GM21528 (cell line): Measurements from ENCODE around the gene LRRN1.
"Not testable (repeated sequence)": the region's sequence is repeated elsewhere in the genome, so short reads cannot be mapped to it uniquely, and the experiment has no call there.

Source experiments
- ATAC-seq: cut with Tn5 transposase; IDR thresholded peaks from one replicate; pipeline ENCODE4 v1.9.1; 2021; ENCODE audit warnings: mild to moderate bottlenecking, moderate library complexity; ENCODE audit not compliant: unreplicated experiment, low FRiP score

The LRRN1 gene

GRCh38 chr3:3806092-3806491, 6.9 kb downstream of the LRRN1 start:
- no peak for ATAC-seq

- ATAC-seq: no peak
Measured at GRCh38 chr3:3806856-3807255, 7.6 kb downstream of the LRRN1 start.

DNA sequence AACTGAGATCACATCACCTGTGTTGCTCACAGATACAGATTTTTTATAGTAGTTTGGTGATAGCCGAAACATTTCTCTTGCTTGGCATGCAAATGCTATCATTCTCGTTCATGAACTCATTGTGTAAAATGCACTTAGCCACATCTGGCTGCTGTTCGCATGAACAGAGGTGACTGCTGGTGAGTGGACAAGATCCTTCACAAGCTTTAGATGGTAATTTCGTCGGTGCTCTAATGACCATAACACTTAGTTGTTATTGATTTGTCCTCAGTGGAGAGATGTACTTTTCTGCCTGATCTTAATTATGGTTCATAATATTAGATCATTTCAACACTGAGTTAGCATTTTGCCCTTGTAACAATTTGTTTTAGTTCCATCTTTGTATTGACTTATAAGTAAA, 13.8 kb downstream of the LRRN1 start:
- no peak for ATAC-seq

DNA sequence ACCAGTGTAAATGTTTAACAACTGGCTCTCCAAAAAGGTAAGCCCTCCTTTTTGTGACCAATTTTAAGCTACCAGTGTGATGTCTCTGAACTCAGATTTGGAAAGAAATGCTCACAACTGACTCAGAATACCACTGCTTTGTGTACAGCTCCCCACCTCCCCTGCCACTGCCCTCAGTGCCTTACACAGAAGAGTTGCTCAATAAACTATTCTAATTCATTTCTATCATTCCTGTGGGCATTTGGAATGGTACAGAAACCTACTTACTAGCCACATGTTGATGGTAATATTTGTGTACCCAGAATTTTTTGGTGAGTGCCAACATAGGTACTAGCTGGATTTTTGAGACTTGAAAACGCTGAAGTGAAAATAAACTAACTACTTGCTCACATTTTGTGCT, 16.0 kb downstream of the LRRN1 start:
- no peak for ATAC-seq

DNA sequence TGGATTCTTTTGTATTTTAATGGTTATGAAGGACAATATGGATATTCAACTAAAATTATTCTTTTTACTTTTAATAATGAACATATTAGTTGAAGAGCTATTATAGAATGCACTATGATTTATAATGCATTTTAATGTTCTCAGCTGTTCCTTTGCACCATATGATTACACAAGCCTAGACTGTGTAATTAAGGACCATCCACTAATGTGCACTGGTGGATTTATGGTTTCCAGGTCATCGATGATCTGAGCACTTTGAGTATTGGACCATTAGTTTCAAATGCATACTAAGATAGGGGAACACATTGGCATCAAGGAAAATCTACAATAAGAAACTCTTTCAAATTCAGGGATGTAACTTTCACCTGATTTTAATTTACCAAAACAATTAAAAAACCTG, 16.8 kb downstream of the LRRN1 start:
- no peak for ATAC-seq

- no peak for ATAC-seq
Measured at GRCh38 chr3:3817865-3818264, 18.6 kb downstream of the LRRN1 start.

- no peak for ATAC-seq
Measured at GRCh38 chr3:3821777-3822176, 22.5 kb downstream of the LRRN1 start.

- ATAC-seq: no peak
Measured at GRCh38 chr3:3825035-3825434, 25.8 kb downstream of the LRRN1 start.

DNA sequence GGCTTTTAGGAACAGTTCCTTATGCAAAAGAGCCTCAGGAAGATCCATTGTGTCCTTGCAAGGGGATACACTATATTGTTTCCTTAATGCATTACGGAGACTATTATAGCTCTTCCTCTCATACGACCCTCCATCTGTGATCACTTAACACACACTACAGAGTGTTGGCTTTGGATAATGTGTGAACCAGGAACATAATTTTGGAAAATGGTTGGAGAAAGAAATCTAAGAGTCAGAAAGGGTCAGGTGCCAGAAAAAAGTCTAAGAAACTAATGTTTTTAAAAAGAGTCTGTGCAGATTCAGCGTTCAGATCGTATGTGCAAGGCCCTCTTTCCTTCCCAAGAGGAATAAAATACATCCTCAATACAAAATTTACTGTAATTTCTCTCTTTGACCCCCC, 27.3 kb downstream of the LRRN1 start:
- ATAC-seq: no peak

DNA sequence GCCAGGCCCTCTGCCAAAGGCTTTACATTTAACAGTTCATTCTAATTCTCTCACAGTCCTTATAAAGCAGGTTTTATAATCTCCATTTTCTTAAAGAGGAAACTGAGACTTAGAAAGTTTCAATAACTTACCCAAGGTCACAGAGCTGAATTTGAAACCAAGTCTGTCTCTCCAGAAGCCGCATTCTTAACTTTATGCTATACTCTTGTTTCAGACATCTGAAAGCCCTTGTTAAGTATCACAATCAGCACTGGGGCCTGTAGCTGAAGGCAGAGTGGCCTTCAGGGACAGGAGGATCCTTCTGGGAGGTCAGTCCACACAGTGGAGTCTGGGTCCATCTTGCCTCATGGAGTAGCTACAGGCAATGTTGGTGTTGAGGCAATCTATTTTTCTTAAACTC, 27.9 kb downstream of the LRRN1 start:
- ATAC-seq: no peak

- ATAC-seq: not testable (repeated sequence)
Measured at GRCh38 chr3:3828417-3828816, 29.2 kb downstream of the LRRN1 start.

- ATAC-seq: no peak
Measured at GRCh38 chr3:3836845-3837244, 37.6 kb downstream of the LRRN1 start.

DNA sequence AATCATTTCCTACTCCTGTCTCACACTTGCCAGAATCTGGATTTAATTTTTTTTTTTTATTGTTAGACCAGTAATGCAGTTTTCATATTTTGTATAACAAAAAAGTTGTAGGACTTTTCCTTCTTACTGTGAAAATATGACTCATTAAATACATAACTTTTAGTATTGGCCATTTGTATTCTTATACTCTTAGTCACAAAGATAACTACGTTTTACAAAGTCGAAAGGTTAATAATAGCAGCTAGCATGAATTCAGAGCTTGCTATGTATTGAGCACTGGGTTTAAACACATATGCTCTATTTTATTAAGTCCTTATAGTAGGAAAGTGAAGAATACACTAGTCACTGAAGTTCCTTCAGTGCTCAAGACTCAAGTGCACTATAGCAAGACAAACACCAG, 43.1 kb downstream of the LRRN1 start:
- no peak for ATAC-seq

DNA sequence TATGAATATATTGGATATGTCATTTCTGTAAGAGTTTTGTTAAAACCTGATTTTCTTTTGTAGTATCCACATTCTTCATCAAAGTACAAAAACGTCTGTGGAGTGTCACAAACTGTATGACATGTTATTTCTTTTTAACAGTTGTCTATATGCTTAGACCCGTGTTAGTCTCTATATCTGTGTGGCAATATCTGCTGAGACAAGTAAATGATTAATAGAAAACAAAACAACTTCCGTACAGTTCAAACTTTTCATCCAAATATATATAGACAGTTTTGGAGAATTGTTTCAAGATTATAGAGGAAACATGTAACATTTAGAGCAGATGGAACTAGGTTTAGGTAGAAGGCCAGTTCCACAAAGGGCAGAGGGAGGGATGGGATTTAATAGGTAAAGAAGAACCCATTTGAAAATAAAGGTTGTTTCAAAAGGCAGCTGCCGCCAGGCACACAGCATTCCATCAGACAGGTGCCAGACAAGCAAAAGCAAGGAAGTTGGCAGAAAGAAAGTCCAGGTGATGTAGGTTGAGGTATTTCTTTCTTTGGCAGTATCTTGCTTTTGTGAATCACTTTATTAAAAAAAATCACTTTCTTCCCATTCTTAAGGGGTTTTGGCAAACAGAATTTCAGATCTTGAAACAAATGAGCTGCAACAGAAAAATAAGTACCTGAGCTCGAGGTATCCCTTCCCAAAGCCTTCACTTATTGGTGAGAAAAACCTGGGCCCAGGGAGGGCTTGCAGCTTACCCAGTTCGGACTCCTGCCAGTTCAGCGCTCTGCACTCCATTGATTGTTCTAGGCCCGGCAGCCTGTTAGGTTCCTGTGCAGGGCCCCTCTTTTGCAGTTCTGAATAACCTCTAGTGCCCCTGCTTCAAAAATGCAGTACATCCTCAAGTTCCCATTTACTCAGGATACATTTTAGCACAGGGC, 49.0 kb downstream of the LRRN1 start:
- ATAC-seq: no peak

- ATAC-seq: no peak
Measured at GRCh38 chr3:3848923-3849275, 49.7 kb downstream of the LRRN1 start.

- peak; percentile 87 for ATAC-seq
Measured at GRCh38 chr3:3851621-3852323, 52.5 kb downstream of the LRRN1 start.

GRCh38 chr3:3853544-3853943, 54.3 kb downstream of the LRRN1 start:
- ATAC-seq: no peak

GRCh38 chr3:3855056-3855455, 55.8 kb downstream of the LRRN1 start:
- no peak for ATAC-seq

DNA sequence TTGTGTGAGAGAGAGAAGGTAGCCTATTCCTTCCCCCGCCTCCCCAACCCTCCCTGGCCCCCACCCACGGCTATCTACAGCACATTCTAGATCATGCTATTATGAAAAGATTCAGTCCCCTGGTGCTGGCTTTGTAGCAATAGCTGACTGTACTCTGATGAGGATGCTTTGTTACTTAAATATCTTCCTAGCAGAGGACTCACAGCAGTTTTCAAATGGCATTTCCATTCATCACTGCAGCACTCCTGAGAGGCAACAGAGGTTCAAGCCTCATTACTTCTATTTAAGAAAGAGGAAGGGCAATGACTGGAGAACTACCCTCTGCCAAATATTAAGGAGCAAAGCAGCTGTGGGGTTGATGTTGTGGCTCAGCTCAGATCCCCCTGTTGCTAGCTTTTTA, 61.0 kb downstream of the LRRN1 start:
- no peak for ATAC-seq

- ATAC-seq: no peak
Measured at GRCh38 chr3:3862534-3862933, 63.3 kb downstream of the LRRN1 start.

DNA sequence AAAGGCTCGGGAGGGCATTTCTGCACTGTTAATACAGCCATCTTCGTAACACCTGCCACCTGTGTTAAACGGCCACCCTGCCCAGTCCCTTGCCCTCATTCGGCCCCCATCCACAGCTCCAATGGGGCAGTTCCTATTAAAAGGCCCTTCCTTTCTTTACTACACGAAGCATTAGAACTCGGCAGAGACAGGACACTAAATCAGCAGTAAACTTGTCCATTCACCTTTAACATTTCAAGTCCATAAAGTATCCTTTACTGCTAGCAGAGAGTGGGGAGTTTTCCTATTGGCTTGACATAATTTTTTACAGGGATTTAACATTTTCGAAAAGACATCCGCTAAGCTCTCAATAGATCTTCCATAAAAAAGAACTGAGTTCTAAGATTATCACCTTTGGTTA, 76.3 kb downstream of the LRRN1 start:
- ATAC-seq: no peak

GRCh38 chr3:3881050-3881449, 81.8 kb downstream of the LRRN1 start:
- no peak for ATAC-seq
